Pancreas (tissue), 10 donors: Measurements from ENCODE around the gene CERKL. TPM values are rescaled to one million over a fixed set of nuclear protein-coding genes. Genes with fewer than 3 reads are reported as not detected.
A peak's percentile ranks its signal among the peaks of the same experiment; 100 is the strongest.

Experiments used
- ATAC-seq, 4 donors: fragments of 200-7000 bp; cut with Tn5 transposase; one replicate each; pipeline versions ENCODE4 v1.8.0 to v1.9.1; 2020; ENCODE audit warnings: mild to moderate bottlenecking in 4 of 4, moderate library complexity in 4 of 4
- DNase-seq, 6 donors: peaks; one replicate each; pipeline ENCODE4 v3.0.0-alpha.2; 2020
- FAIRE-seq: peaks from 2 replicates; lab custom pipeline; 2012; peaks lifted over from hg19 to GRCh38; lab: Jason Lieb, UNC
- H3K27ac ChIP-seq, 4 donors: fragments of 200-600 bp; sonication (generic); 1 replicate in 3 of 4; 2 replicates in 1 of 4; pipeline versions ENCODE4 v1.5.0 to v1.8.0; 2020
- H3K27me3 ChIP-seq, 4 donors: fragments of 200-600 bp; one replicate each; pipeline ENCODE4 v1.8.0; 2021
- H3K36me3 ChIP-seq, 3 donors: fragments of 200-600 bp; sonication (generic) in 1 of 3; one replicate each; pipeline versions ENCODE4 v1.5.0 to v1.8.0; 2020 to 2021
- H3K4me1 ChIP-seq, 3 donors: fragments of 200-600 bp; one replicate each; pipeline ENCODE4 v1.8.0; 2021
- H3K4me3 ChIP-seq, 4 donors: fragments of 200-600 bp; sonication (generic) in 2 of 4; one replicate each; pipeline versions ENCODE4 v1.5.0 to v1.8.0; 2020 to 2021
- H3K9me3 ChIP-seq, 4 donors: fragments of 200-600 bp; one replicate each; pipeline ENCODE4 v1.8.0; 2021
- CTCF ChIP-seq, 4 donors: fragments of 200-600 bp; sonication (generic) in 3 of 4; IDR thresholded peaks; one replicate each; pipeline versions ENCODE4 v1.5.0 to v1.8.0; 2021; ENCODE audit warnings: antibody characterized with exemption in 4 of 4
- WGBS, 2 donors: extraction: QIAGEN DNeasy Blood & Tissue Kit; methylation state at CpG; one replicate each; pipeline ENCODE4 v1.1.7; 2013; 5-methylcytosine and 5-hydroxymethylcytosine counted together
- intact Hi-C, 3 donors: fragments of 100-400 bp; cut with DNase I; formaldehyde crosslinking; loops; one replicate each; pipeline versions ENCODE4 v1.11.1 to v1.14.2; 2022
- polyA plus RNA-seq, 2 donors: library from polyadenylated mRNA; stranded (reverse); fragments of 200-250 nt; gene quantifications; one replicate each; pipeline ENCODE4 v1.2.3, GENCODE V29; 2013
- total RNA-seq, 6 donors: library from RNA; stranded (reverse); fragmentation: NEBNext Ultra II Directional in 4 of 6; extraction: Animal tissue kit (Norgen Biotek cat#: 25700) in 4 of 6; gene quantifications; one replicate each; pipeline versions ENCODE4 v1.2.1 to v1.2.4, GENCODE V29; 2021 to 2023
- donor health status: healthy with polysubstance abuse.
- donor health status: DM: no; HTN: no; CAD: no; lungs with moderate emphysema.
- donor health status: DM: no; HTN: no; CAD: no.
- donor health status: control.
- donor health status: control.
- donor health status: Bipolar disorder and iron deficiency.
- donor health status: DM: yes; HTN: yes; CAD: no.
- donor health status: DM: no; HTN: no; CAD: no.
- donor health status: DM: no; HTN: no; CAD: no.
- donor health status: DM: yes; HTN: yes; CAD: no.

CERKL gene
- total and polyA plus RNA-seq, 8 donors: 0.16 to 4.6 (median 0.56) TPM

GRCh38 chr2:181594322-181594721, 62.6 kb downstream of the CERKL start:
- DNase-seq: no peak
- FAIRE-seq: no peak
- no peaks in the 10 kb centered on the region for H3K36me3 ChIP-seq
- intact Hi-C loops: no loop called here
- H3K4me1 ChIP-seq: no peaks in the 10 kb centered on the region
- no peak for TF ChIP-seq CTCF (IDR thresholded peaks at IDR 0.05)
- H3K9me3 ChIP-seq: no peaks in the 10 kb centered on the region
- H3K27ac ChIP-seq: no peak overlapping the region
- no peaks in the 10 kb centered on the region for H3K27me3 ChIP-seq
- 69 to 79% methylated on average over 2 of the region's 2 CpGs for WGBS, 2 donors
- no peak for ATAC-seq
- no peak overlapping the region for H3K4me3 ChIP-seq

- Histone ChIP-seq H3K27me3 (no peaks in the 10 kb centered on the region), H3K36me3 (no peaks in the 10 kb centered on the region), H3K4me3 (no peak overlapping the region), H3K9me3 (no peaks in the 10 kb centered on the region), H3K4me1 (peaks cover 0 to 13% (median 10%) of the 10 kb centered on the region in 3 donors), H3K27ac (no peak overlapping the region)
- 70 to 86% methylated on average over 2 of the region's 2 CpGs for WGBS, 2 donors
- intact Hi-C loops: no loop called here
- ATAC-seq (no peak), FAIRE-seq (no peak), DNase-seq (no peak)
- TF ChIP-seq CTCF (IDR thresholded peaks at IDR 0.05): no peak
Measured at GRCh38 chr2:181589779-181590178, 67.1 kb downstream of the CERKL start.

DNA sequence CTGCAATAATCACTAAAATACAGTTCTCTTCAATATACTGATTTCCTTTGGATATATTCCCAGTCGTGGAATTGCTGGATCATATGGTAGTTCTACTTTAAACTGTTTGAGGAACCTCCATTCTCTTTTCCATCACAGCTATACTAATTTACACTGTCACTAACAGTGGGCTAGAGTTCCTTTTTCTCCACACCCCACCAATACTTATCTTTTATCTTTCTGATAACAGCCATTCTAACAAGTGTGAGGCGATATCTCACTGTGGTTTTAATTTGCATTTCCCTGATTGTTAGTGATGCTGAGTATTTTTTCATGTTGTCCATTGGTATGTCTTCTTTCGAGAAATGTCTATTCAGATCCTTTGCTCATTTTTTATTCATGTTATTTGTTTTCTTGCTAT, 68.4 kb downstream of the CERKL start:
- ATAC-seq: no peak
- FAIRE-seq: no peak
- peaks cover 0 to 13% (median 10%) of the 10 kb centered on the region in 3 donors for H3K4me1 ChIP-seq
- no peak for TF ChIP-seq CTCF (IDR thresholded peaks at IDR 0.05)
- no peaks in the 10 kb centered on the region for H3K36me3 ChIP-seq
- no peak for DNase-seq
- no peak overlapping the region for H3K27ac ChIP-seq
- no peaks in the 10 kb centered on the region for H3K9me3 ChIP-seq
- H3K4me3 ChIP-seq: no peak overlapping the region
- no peaks in the 10 kb centered on the region for H3K27me3 ChIP-seq
- intact Hi-C loops: no loop called here
- 88 to 93% methylated on average over 3 of the region's 3 CpGs for WGBS, 2 donors

DNA sequence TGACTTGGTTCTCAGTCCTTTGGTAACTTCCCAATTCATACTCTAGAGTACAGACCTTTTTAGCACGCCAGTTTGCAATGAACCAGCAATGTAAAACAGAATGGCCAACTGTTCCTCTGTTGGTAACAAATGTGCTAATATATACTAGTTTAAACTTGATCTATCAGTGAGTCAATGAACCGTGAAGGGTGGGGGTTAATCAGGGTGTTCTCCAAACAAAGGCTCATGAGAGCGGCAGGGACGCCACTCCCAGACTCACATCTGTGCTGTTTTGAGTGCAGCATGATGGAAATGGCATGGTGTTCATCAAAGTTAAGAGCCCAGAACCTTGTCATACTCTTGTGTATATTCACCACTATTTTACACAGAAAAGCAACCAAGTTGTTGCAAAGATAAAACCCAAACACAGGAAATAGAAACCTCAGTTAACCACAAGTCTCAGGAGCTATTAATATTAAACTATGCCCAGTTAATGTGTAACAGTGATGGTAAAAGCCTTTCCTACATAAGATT, 70.3 kb downstream of the CERKL start:
- Histone ChIP-seq H3K4me3 (no peak overlapping the region), H3K27me3 (no peaks in the 10 kb centered on the region), H3K9me3 (no peaks in the 10 kb centered on the region), H3K27ac (peak overlapping the region in 1 of 4 donors; percentile 45), H3K36me3 (no peaks in the 10 kb centered on the region), H3K4me1 (peaks cover 0 to 13% (median 10%) of the 10 kb centered on the region in 3 donors)
- DNase-seq (peak in 2 of 6 donors; percentile 8 to 30), FAIRE-seq (no peak), ATAC-seq (peak; percentile 60 to 93 (median 90))
- no peak for TF ChIP-seq CTCF (IDR thresholded peaks at IDR 0.05)
- intact Hi-C loops: no loop called here
- WGBS, 2 donors: 12% methylated on average over 4 of the region's 4 CpGs

- intact Hi-C loops: no loop called here
- Histone ChIP-seq H3K4me3 (no peak overlapping the region), H3K27ac (no peak overlapping the region), H3K36me3 (no peaks in the 10 kb centered on the region), H3K9me3 (no peaks in the 10 kb centered on the region), H3K4me1 (peaks cover 0 to 13% (median 10%) of the 10 kb centered on the region in 3 donors), H3K27me3 (no peaks in the 10 kb centered on the region)
- DNase-seq (no peak), ATAC-seq (no peak), FAIRE-seq (no peak)
- no peak for TF ChIP-seq CTCF (IDR thresholded peaks at IDR 0.05)
- 67 to 73% methylated on average over 3 of the region's 3 CpGs for WGBS, 2 donors
Measured at GRCh38 chr2:181585732-181586131, 71.2 kb downstream of the CERKL start.
